Measurements from ENCODE around the gene COL13A1. TPM values are rescaled to one million over a fixed set of nuclear protein-coding genes. Genes with fewer than 3 reads are reported as not detected.

COL13A1 gene
- total RNA-seq, 1 experiment from 2014 or later: 5.9 TPM

DNA sequence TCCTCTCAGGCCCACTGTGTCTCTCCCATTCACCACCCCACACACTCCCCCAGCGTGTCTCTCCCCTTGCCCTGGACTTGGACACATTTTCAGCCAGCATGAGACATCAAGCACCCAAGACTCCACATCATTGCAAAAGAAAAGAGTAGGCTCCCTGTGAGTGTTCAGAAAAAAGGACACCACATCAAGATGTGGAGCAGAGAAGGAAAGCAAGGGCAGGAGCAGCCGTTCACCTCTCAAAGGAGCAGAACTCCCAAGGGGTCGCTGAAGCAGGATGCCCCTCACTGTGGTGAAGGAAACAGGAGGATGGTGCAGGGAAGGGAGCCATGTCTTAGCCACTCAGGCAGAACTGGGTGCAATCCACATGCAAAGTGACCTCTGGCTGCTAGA, 161.0 kb downstream of the COL13A1 start (continued):
- TF ChIP-seq ELF1 (IDR thresholded peaks at IDR 0.05; ENCODE audit: borderline replicate concordance, low read depth) (no peak), CEBPB (IDR thresholded peaks at IDR 0.05; ENCODE audit: low read depth) (no peak), EZH2 (IDR thresholded peaks at IDR 0.05) (no peak)
- TF ChIP-seq, protein P1, sequence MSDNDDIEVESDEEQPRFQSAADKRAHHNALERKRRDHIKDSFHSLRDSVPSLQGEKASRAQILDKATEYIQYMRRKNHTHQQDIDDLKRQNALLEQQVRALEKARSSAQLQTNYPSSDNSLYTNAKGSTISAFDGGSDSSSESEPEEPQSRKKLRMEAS (IDR thresholded peaks at IDR 0.05): no peak
- TF ChIP-seq, protein P2, sequence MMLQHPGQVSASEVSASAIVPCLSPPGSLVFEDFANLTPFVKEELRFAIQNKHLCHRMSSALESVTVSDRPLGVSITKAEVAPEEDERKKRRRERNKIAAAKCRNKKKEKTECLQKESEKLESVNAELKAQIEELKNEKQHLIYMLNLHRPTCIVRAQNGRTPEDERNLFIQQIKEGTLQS (IDR thresholded peaks at IDR 0.05): no peak

DNA sequence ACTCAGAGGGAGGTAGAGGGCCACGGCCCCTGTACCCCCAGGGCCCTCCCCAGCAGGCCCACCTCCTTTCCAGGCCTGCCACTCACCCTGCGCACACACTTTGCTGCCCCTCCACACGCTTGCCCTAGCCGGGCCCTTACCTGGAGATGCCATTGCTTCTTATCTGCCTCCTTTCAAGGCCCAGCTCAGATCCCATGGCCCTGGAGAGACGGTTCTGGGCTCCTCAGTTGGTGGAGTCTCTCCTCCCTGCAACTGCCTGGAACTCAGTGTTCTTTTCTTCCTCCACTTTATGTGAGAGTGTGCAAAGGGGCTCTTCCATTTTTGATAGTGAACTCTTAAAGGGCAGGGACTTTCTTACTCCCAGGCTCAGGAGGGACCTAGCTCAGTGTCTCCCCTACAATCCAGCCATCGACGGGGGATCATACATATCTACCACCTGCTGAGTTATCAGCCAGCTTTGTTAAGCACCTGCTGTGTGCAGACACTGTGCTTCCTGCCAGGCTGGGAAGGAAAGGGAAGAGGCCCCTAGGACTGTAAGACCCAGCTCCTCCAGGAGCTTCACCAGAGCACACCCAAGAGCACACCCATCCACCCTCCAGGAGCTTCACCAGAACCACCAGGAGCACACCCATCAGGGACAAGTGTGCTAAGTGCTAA, 161.6 kb downstream of the COL13A1 start:
- BruUV-seq (replicated peaks): no TSS peak
- H3K27me3 ChIP-seq (ENCODE audit: insufficient read depth, low read length): no peaks in the 10 kb centered on the region; the same call in 1 of the 2 replicates

More for the DNA sequence above, 161.6 kb downstream of the COL13A1 start:
- no peak for TF ChIP-seq RAD21 (IDR thresholded peaks at IDR 0.05; ENCODE audit: low read depth)
- TF ChIP-seq SRF (IDR thresholded peaks at IDR 0.05; ENCODE audit: low read depth): no peak
- TF ChIP-seq CBX3 (IDR thresholded peaks at IDR 0.05; ENCODE audit: low read depth): no peak
- TF ChIP-seq, protein P2 (IDR thresholded peaks at IDR 0.05): no peak
- TF ChIP-seq JUND (IDR thresholded peaks at IDR 0.05): no peak
- TF ChIP-seq EZH2phosphoT487 (IDR thresholded peaks at IDR 0.05; ENCODE audit: borderline replicate concordance): no peak
- no peak for TF ChIP-seq FOSL1 (IDR thresholded peaks at IDR 0.05; ENCODE audit: low read depth)
- TF ChIP-seq, protein P3, sequence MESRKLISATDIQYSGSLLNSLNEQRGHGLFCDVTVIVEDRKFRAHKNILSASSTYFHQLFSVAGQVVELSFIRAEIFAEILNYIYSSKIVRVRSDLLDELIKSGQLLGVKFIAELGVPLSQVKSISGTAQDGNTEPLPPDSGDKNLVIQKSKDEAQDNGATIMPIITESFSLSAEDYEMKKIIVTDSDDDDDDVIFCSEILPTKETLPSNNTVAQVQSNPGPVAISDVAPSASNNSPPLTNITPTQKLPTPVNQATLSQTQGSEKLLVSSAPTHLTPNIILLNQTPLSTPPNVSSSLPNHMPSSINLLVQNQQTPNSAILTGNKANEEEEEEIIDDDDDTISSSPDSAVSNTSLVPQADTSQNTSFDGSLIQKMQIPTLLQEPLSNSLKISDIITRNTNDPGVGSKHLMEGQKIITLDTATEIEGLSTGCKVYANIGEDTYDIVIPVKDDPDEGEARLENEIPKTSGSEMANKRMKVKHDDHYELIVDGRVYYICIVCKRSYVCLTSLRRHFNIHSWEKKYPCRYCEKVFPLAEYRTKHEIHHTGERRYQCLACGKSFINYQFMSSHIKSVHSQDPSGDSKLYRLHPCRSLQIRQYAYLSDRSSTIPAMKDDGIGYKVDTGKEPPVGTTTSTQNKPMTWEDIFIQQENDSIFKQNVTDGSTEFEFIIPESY (IDR thresholded peaks at IDR 0.05; ENCODE audit: extremely low read depth, insufficient replicate concordance, low read length): no peak
- TF ChIP-seq, protein P1 (IDR thresholded peaks at IDR 0.05): no peak
- Histone ChIP-seq H3K4me1 (ENCODE audit: control insufficient read depth in 1 of 2, insufficient read depth in 2 of 2, low read length in 2 of 2) (no peaks in the 10 kb centered on the region), H3K4me2 (ENCODE audit: low read length) (no peak overlapping the region), H4K20me1 (ENCODE audit: insufficient read depth) (no peaks in the 10 kb centered on the region), H2AFZ (ENCODE audit: low read depth, low read length, poor library complexity, severe bottlenecking) (no peak overlapping the region), H3K36me3 (ENCODE audit: control insufficient read depth in 1 of 2, insufficient read depth in 2 of 2, low read length in 2 of 2) (no peaks in the 10 kb centered on the region), H3K79me2 (ENCODE audit: insufficient read depth, low read length) (no peaks in the 10 kb centered on the region), H3K9me2 (ENCODE audit: insufficient read depth) (no peaks in the 10 kb centered on the region), H3K9ac (ENCODE audit: low read length) (no peak overlapping the region), H3K4me3 (replicated peaks in 1 of 2; ENCODE audit: low read depth in 1 of 2, low read length in 2 of 2) (no peak overlapping the region), H3K9me3 (ENCODE audit: control insufficient read depth in 1 of 2, insufficient read depth in 1 of 2, low read depth in 1 of 2, low read length in 2 of 2) (no peaks in the 10 kb centered on the region), H3K27ac (ENCODE audit: low read depth, low read length) (no peak overlapping the region)
- intact Hi-C loops (cut with micrococcal nuclease): loop anchor here (10.0 kb wide), 1 partner anchor 401 kb away; no protein-coding TSS in a partner anchor
- no peak for DNase-seq (ENCODE audit: low read depth, low spot score)
- ChIA-PET CTCF (no interaction called here), RAD21 (ENCODE audit: low non-redundant PET in 1 of 2, low total read pairs in 2 of 2, uncharacterized antibody in 2 of 2, unreplicated experiment in 2 of 2) (interaction anchor here in 1 of 2 experiments (0.6 kb wide), 1 partner anchor 402 kb away, joined by 6 read pairs; no protein-coding TSS in a partner anchor), POLR2A (no interaction called here)
- no peak for ATAC-seq
